Retinal pigment epithelial cell (primary cell): Measurements from ENCODE around the gene S100Z.
"Not testable (repeated sequence)": the region's sequence is repeated elsewhere in the genome, so short reads cannot be mapped to it uniquely, and the experiment has no call there.

Experiments used
- DNase-seq: peaks from one replicate; pipeline ENCODE4 v3.0.0-alpha.2; 2010; ENCODE audit warnings: low read depth
- H3K4me3 ChIP-seq: 2 replicates; pipeline ENCODE4 v1.5.1; 2011; ENCODE audit warnings: mild to moderate bottlenecking, low read length, control low read depth, moderate library complexity
- TF ChIP-seq, protein P1 (sequence below): conservative IDR thresholded peaks from 2 replicates; pipeline ENCODE4 v1.5.1; 2011; ENCODE audit warnings: low read depth, low read length, control low read depth, inconsistent platforms

The S100Z gene

GRCh38 chr5:76807296-76807695, 42.5 kb upstream of the S100Z start:
- DNase-seq: no peak
- H3K4me3 ChIP-seq: no peak overlapping the region
- TF ChIP-seq, protein P1, sequence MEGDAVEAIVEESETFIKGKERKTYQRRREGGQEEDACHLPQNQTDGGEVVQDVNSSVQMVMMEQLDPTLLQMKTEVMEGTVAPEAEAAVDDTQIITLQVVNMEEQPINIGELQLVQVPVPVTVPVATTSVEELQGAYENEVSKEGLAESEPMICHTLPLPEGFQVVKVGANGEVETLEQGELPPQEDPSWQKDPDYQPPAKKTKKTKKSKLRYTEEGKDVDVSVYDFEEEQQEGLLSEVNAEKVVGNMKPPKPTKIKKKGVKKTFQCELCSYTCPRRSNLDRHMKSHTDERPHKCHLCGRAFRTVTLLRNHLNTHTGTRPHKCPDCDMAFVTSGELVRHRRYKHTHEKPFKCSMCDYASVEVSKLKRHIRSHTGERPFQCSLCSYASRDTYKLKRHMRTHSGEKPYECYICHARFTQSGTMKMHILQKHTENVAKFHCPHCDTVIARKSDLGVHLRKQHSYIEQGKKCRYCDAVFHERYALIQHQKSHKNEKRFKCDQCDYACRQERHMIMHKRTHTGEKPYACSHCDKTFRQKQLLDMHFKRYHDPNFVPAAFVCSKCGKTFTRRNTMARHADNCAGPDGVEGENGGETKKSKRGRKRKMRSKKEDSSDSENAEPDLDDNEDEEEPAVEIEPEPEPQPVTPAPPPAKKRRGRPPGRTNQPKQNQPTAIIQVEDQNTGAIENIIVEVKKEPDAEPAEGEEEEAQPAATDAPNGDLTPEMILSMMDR: no peak

DNA sequence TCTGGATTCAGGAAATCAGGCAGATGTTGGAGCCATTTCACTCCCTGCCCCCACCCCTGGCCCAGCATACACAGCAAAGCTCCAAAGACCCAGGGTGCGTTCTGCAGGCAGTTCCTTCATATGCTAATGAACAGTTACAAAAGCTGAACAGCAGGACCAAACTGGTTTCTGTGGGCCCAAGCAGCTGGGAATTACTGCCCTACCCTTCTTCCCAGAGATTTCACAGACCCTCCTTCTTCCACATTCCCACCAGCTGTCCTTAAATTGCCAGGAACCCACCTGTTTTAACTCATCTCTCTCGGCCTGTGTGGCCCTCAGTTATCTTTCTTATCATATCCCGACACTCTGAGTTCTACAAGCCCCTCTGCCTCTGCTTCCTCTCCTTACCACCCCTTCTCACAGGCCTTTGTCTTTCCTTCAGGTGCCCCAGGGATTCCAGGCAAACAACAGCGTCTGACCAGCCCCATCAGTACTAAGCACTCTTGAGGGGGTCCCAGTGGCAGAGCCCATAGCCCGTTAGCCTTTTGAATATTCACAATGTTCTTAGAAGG, 41.6 kb upstream of the S100Z start:
- TF ChIP-seq, protein P1: no peak
- no peak for DNase-seq
- H3K4me3 ChIP-seq: no peak overlapping the region

- DNase-seq: no peak
- TF ChIP-seq, protein P1: no peak
- H3K4me3 ChIP-seq: no peak overlapping the region
These were observed 40.7 kb upstream of the S100Z start for GRCh38 chr5:76809141-76809540.

GRCh38 chr5:76810236-76810635, 39.6 kb upstream of the S100Z start:
- H3K4me3 ChIP-seq: no peak overlapping the region
- TF ChIP-seq, protein P1: no peak
- DNase-seq: no peak

DNA sequence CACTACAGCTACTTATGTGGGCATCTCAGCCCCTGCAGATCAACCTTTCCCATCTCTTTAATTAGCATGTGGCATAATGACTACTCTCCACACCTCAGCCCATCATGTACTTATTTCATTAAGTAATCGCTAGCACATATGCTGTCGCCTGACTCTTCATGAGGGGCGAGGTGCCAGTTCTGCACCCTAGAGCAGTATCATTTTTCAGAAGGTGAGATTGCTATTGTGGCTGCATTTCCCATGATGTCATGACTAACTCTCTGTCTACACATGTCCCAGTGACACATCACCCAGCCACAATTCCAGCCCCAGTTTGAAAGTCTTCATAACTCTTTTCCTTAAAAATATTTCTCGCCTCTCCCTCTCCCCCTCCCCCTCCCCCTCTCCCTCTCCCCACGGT, 38.6 kb upstream of the S100Z start:
- TF ChIP-seq, protein P1: no peak
- no peak overlapping the region for H3K4me3 ChIP-seq
- DNase-seq: no peak

DNA sequence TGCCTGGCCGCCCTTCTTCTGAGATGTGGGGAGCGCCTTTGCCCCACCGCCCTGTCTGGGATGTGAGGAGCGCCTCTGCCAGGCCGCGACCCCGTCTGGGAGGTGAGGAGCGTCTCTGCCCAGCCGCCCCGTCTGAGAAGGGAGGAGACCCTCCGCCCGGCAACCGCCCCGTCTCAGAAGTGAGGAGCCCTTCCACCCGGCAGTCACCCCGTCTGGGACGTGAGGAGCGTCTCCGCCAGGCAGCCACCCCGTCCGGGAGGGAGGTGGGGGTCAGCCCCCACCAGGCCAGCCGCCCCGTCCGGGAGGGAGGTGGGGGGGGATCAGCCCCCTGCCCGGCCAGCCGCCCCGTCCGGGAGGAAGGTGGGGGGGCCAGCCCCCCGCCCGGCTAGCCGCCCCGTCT, 37.6 kb upstream of the S100Z start:
- not testable (repeated sequence) for H3K4me3 ChIP-seq, DNase-seq

DNA sequence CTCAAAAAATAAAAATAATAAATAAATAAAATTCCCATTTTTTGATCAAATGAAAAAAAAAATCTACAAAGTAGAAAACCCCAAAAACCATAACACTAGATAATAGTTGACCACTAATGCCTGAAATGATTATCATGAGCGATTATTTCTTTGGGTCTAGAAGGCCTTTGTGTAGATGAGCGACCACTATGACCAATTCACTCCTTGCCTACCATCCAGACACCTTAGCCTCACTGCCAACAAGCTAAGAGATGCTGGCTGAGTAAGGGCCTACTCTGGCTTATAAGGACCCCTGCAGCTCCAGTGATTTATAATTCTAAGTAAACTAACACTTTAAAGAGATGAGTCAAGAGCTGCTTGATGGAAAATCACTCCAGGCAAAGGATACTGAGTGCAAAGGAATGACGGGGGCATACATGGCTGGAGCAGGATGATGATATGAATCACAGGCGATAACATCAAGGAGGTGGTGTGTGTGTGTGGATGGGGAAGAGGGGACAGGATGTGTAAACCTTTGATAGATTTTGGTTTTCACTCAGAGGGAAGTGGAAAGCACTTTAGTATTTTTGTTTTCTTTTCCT, 35.7 kb upstream of the S100Z start:
- DNase-seq: no peak
- TF ChIP-seq, protein P1: no peak
- H3K4me3 ChIP-seq: no peak overlapping the region
